OCI-LY1 (cell line): Measurements from ENCODE around the gene STRIP1.

Experiments
- H2AFZ ChIP-seq: fragments of 200-600 bp; sonication (generic), shearing (Covaris generic); 2 replicates; pipeline ENCODE4 v1.6.0; 2014; ENCODE audit warnings: antibody characterized with exemption, mild to moderate bottlenecking, low read length
- H3F3A ChIP-seq: fragments of 200-600 bp; sonication (generic), shearing (Covaris generic); 2 replicates; pipeline ENCODE4 v1.6.0; 2014; ENCODE audit warnings: mild to moderate bottlenecking, antibody characterized with exemption, low read length, moderate library complexity; ENCODE audit not compliant: insufficient read depth
- H3K27ac ChIP-seq: fragments of 200-600 bp; sonication (generic); 2 replicates; pipeline ENCODE4 v1.5.1; 2014; ENCODE audit warnings: low read length, mixed run types, mild to moderate bottlenecking, low read depth; ENCODE audit not compliant: poor library complexity, severe bottlenecking
- H3K27me3 ChIP-seq: fragments of 200-600 bp; sonication (generic); 2 replicates; pipeline ENCODE4 v1.6.0; 2014; ENCODE audit warnings: antibody characterized with exemption, mild to moderate bottlenecking, low read length, moderate library complexity; ENCODE audit not compliant: insufficient read depth
- H3K36me3 ChIP-seq: fragments of 200-600 bp; sonication (generic); 2 replicates; pipeline ENCODE4 v1.6.1; 2014; ENCODE audit warnings: mild to moderate bottlenecking, antibody characterized with exemption, low read length, moderate library complexity, mixed read lengths; ENCODE audit not compliant: insufficient read depth
- H3K4me1 ChIP-seq: fragments of 200-600 bp; sonication (generic); 2 replicates; pipeline ENCODE4 v1.5.1; 2014; ENCODE audit warnings: mild to moderate bottlenecking, low read length, moderate library complexity; ENCODE audit not compliant: insufficient read depth, severe bottlenecking
- H3K4me2 ChIP-seq: fragments of 200-600 bp; sonication (generic), shearing (Covaris generic); 2 replicates; pipeline ENCODE4 v1.6.1; 2014; ENCODE audit warnings: low read length
- H3K4me3 ChIP-seq: fragments of 200-600 bp; sonication (generic); 2 replicates; pipeline ENCODE4 v1.5.1; 2014; ENCODE audit warnings: low read length, low read depth, mild to moderate bottlenecking, mixed read lengths; ENCODE audit not compliant: poor library complexity, severe bottlenecking
- H3K79me2 ChIP-seq: fragments of 200-600 bp; shearing (Covaris generic); 2 replicates; pipeline ENCODE4 v1.6.1; 2016; ENCODE audit warnings: mixed run types, low read length, mixed read lengths; ENCODE audit not compliant: insufficient read depth
- H3K9ac ChIP-seq: fragments of 200-600 bp; sonication (generic), shearing (Covaris generic); 2 replicates; pipeline ENCODE4 v1.6.1; 2014; ENCODE audit warnings: mild to moderate bottlenecking, low read length, mixed read lengths
- H3K9me2 ChIP-seq: fragments of 200-600 bp; sonication (generic), shearing (Covaris generic); 2 replicates; pipeline ENCODE4 v1.6.1; 2014; ENCODE audit warnings: low read depth, mild to moderate bottlenecking, low read length, mixed read lengths
- H3K9me3 ChIP-seq: fragments of 200-600 bp; shearing (Covaris generic); 2 replicates; pipeline ENCODE4 v1.6.1; 2014; ENCODE audit warnings: low read length, mixed read lengths
- H4K20me1 ChIP-seq: fragments of 200-600 bp; sonication (generic), shearing (Covaris generic); 2 replicates; pipeline ENCODE4 v1.6.0; 2016; ENCODE audit warnings: mild to moderate bottlenecking, low read length; ENCODE audit not compliant: insufficient read depth
- EZH2 ChIP-seq: fragments of 200-600 bp; sonication (generic), shearing (Covaris generic); IDR thresholded peaks from 2 replicates; pipeline ENCODE4 v1.8.0; 2017; ENCODE audit warnings: borderline replicate concordance, mixed run types, mild to moderate bottlenecking, antibody characterized with exemption, low read length, moderate library complexity, mixed read lengths
- TF ChIP-seq, protein P1 (sequence below): fragments of 200-600 bp; sonication (generic), shearing (Covaris generic); IDR thresholded peaks from 2 replicates; pipeline ENCODE4 v1.5.1; 2017; ENCODE audit warnings: mild to moderate bottlenecking, antibody characterized with exemption, low read length, moderate library complexity, mixed read lengths

Gene STRIP1

GRCh38 chr1:110007046-110007830, 27.2 kb upstream of the STRIP1 start:
- Histone ChIP-seq H3K9ac (no peak overlapping the region), H3K4me3 (no peak overlapping the region), H3K9me3 (no peaks in the 10 kb centered on the region), H3K4me2 (no peak overlapping the region), H2AFZ (no peak overlapping the region), H3K79me2 (no peaks in the 10 kb centered on the region), H3K9me2 (no peaks in the 10 kb centered on the region), H4K20me1 (no peaks in the 10 kb centered on the region), H3K27me3 (no peaks in the 10 kb centered on the region), H3K36me3 (peaks cover 30% of the 10 kb centered on the region; the same call in 1 of the 2 replicates), H3K4me1 (peaks cover 60% of the 10 kb centered on the region), H3K27ac (peak overlapping the region; percentile 26), H3F3A (no peaks in the 10 kb centered on the region)
- TF ChIP-seq EZH2 = no peak
- TF ChIP-seq, protein P1, sequence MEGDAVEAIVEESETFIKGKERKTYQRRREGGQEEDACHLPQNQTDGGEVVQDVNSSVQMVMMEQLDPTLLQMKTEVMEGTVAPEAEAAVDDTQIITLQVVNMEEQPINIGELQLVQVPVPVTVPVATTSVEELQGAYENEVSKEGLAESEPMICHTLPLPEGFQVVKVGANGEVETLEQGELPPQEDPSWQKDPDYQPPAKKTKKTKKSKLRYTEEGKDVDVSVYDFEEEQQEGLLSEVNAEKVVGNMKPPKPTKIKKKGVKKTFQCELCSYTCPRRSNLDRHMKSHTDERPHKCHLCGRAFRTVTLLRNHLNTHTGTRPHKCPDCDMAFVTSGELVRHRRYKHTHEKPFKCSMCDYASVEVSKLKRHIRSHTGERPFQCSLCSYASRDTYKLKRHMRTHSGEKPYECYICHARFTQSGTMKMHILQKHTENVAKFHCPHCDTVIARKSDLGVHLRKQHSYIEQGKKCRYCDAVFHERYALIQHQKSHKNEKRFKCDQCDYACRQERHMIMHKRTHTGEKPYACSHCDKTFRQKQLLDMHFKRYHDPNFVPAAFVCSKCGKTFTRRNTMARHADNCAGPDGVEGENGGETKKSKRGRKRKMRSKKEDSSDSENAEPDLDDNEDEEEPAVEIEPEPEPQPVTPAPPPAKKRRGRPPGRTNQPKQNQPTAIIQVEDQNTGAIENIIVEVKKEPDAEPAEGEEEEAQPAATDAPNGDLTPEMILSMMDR = no peak

GRCh38 chr1:110008971-110009565, 25.4 kb upstream of the STRIP1 start:
- Histone ChIP-seq H3K27ac (no peak overlapping the region), H2AFZ (no peak overlapping the region), H3K9ac (no peak overlapping the region), H3K4me3 (no peak overlapping the region), H4K20me1 (no peaks in the 10 kb centered on the region), H3K36me3 (peaks cover 43% of the 10 kb centered on the region; the same call in 1 of the 2 replicates), H3K79me2 (no peaks in the 10 kb centered on the region), H3K9me3 (no peaks in the 10 kb centered on the region), H3K27me3 (no peaks in the 10 kb centered on the region), H3K4me1 (peaks cover 44% of the 10 kb centered on the region), H3K4me2 (no peak overlapping the region), H3F3A (no peaks in the 10 kb centered on the region), H3K9me2 (no peaks in the 10 kb centered on the region)
- TF ChIP-seq, protein P1 = no peak
- no peak for TF ChIP-seq EZH2

- H3F3A ChIP-seq = no peaks in the 10 kb centered on the region
- no peak overlapping the region for H3K4me3 ChIP-seq
- no peaks in the 10 kb centered on the region for H3K9me2 ChIP-seq
- H3K79me2 ChIP-seq = no peaks in the 10 kb centered on the region
- H3K9me3 ChIP-seq = no peaks in the 10 kb centered on the region
- no peak overlapping the region for H3K4me2 ChIP-seq
- H3K27me3 ChIP-seq = no peaks in the 10 kb centered on the region
- peak overlapping the region; percentile 68 for H3K27ac ChIP-seq
- TF ChIP-seq, protein P1 = peak; percentile 69
- TF ChIP-seq EZH2 = no peak
- no peaks in the 10 kb centered on the region for H4K20me1 ChIP-seq
- H2AFZ ChIP-seq = no peak overlapping the region
- no peak overlapping the region for H3K9ac ChIP-seq
- peaks cover 68% of the 10 kb centered on the region; the same call in 1 of the 2 replicates for H3K36me3 ChIP-seq
- H3K4me1 ChIP-seq = peaks cover 19% of the 10 kb centered on the region
These were observed 22.8 kb upstream of the STRIP1 start for GRCh38 chr1:110011527-110012041.
